Cardiac muscle cell (in vitro differentiated cells and primary cell): Measurements from ENCODE around the gene RLF. TPM values are rescaled to one million over a fixed set of nuclear protein-coding genes. Genes with fewer than 3 reads are reported as not detected.

Source experiments
- DNase-seq, 2 donors: peaks; one replicate each; pipeline versions ENCODE4 v3.0.0 to v3.0.0-alpha.2; 2010 to 2017; ENCODE audit warnings: low read depth in 1 of 2, low spot score in 1 of 2
- H3K27ac ChIP-seq: fragments of 200-600 bp; sonication (generic); 2 replicates; pipeline ENCODE4 v1.5.1; 2016
- H3K27me3 ChIP-seq: fragments of 200-600 bp; sonication (generic); 2 replicates; pipeline ENCODE4 v1.6.0; 2016; ENCODE audit warnings: control low read depth
- H3K36me3 ChIP-seq: fragments of 200-600 bp; sonication (generic); 2 replicates; pipeline ENCODE4 v1.5.1; 2016; ENCODE audit warnings: control low read depth
- H3K4me1 ChIP-seq: fragments of 200-600 bp; sonication (generic); 2 replicates; pipeline ENCODE4 v1.8.1; 2017; ENCODE audit warnings: low read depth, mild to moderate bottlenecking, mixed run types
- H3K4me3 ChIP-seq: fragments of 200-600 bp; sonication (generic); 2 replicates; pipeline ENCODE4 v1.5.1; 2016; ENCODE audit warnings: mild to moderate bottlenecking
- H3K9me3 ChIP-seq: fragments of 200-600 bp; sonication (generic); 2 replicates; pipeline ENCODE4 v1.5.1; 2017; ENCODE audit warnings: low read depth, mild to moderate bottlenecking, control low read depth
- polyA plus RNA-seq: library from polyadenylated mRNA; unstranded; fragments of >200 nt; fragmentation: Nextera tagmentation; extraction: Ambion mirVana; gene quantifications from 2 replicates; pipeline ENCODE4 v1.2.1, GENCODE V29; 2016
- total RNA-seq: library from RNA; depleted of rRNA; stranded (reverse); fragments of >200 nt; gene quantifications from 2 replicates; pipeline ENCODE4 v1.2.3, GENCODE V29; 2016
- TF ChIP-seq, protein P1 (sequence below): IDR thresholded peaks from 2 replicates; pipeline ENCODE4 v1.5.1; 2012; ENCODE audit warnings: low read depth, mild to moderate bottlenecking, low read length

RLF gene
- total and polyA plus RNA-seq, 2 experiments from 2014 or later, result 6.7 to 27.5 TPM

DNA sequence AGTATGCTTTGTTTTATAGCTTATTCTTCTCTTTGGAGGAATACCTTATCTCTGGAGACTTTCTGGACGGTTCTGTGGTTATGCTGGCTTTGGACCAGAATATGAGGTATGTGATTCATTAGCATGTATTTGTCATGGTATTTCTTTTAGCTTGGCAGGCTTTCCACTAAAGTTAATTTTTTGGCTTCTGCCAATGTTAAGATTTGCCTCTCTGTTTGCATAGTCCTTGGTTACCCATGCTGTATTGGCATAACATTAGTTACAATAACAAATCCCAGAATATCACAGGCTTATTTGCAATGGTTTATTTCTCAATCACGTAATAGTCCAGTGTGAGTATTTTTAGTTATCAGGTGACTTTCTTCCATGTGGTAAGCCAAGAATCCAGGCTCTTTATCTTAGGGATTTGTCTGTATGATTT, 106.6 kb downstream of the RLF start:
- Histone ChIP-seq H3K27me3 (no peaks in the 10 kb centered on the region), H3K27ac (no peak overlapping the region), H3K36me3 (peaks cover 61% of the 10 kb centered on the region), H3K9me3 (no peaks in the 10 kb centered on the region), H3K4me3 (no peak overlapping the region), H3K4me1 (no peaks in the 10 kb centered on the region)
- DNase-seq, result peak in 1 of 2 donors; percentile 98
- TF ChIP-seq, protein P1, sequence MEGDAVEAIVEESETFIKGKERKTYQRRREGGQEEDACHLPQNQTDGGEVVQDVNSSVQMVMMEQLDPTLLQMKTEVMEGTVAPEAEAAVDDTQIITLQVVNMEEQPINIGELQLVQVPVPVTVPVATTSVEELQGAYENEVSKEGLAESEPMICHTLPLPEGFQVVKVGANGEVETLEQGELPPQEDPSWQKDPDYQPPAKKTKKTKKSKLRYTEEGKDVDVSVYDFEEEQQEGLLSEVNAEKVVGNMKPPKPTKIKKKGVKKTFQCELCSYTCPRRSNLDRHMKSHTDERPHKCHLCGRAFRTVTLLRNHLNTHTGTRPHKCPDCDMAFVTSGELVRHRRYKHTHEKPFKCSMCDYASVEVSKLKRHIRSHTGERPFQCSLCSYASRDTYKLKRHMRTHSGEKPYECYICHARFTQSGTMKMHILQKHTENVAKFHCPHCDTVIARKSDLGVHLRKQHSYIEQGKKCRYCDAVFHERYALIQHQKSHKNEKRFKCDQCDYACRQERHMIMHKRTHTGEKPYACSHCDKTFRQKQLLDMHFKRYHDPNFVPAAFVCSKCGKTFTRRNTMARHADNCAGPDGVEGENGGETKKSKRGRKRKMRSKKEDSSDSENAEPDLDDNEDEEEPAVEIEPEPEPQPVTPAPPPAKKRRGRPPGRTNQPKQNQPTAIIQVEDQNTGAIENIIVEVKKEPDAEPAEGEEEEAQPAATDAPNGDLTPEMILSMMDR, result no peak

DNA sequence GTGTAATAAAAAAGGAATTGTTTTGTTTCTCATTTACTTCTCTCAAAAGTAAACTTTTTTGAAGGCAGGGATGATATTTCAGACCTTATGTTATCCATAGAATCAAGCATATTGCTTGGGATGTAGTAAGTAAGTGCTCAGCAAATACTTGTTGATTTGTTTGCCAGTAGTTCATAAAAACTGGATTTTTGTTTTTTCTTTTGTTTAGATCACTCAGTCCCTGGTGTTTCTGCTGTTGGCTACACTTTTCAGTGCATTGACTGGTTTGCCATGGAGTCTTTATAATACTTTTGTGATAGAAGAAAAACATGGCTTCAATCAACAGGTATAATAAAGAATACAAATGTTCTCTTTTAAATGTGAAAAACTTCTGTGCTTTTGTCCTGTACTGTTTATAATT, 107.0 kb downstream of the RLF start:
- no peaks in the 10 kb centered on the region for H3K9me3 ChIP-seq
- H3K36me3 ChIP-seq, result peaks cover 60% of the 10 kb centered on the region
- DNase-seq, result no peak
- H3K27ac ChIP-seq, result no peak overlapping the region
- no peak overlapping the region for H3K4me3 ChIP-seq
- H3K4me1 ChIP-seq, result no peaks in the 10 kb centered on the region
- no peaks in the 10 kb centered on the region for H3K27me3 ChIP-seq
- TF ChIP-seq, protein P1, result no peak

DNA sequence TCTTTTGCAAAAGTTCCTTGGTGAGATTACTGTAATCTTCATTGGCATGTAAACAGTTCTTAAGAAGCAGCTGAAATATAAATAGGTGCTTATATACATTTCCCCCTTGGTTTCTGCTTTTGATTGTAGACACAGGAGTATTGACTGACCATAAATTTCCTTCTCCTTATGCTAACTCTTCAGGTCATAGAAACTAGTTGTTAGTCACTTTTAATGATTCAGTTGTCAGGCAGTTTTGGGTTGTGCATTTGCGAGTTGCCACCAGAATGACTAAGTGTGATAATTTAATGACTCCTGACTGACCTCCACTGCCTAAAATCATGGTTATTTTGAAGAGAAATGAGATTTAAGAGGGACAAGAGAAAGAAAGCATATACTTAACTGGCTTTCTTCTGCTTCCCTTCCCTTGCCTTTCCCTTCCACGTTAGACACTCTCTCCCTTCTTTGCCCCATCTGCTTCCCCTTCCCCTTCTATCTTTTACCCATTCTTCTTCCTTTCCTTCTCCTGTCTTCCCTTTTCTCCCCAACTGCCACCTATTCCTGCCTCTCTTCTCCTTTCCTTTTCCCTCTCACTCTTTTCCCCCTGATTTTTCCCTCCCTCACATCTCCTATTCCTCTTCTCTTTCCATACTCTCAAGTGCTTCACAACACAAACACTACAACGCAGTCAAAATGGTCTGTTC, 109.1 kb downstream of the RLF start:
- H3K4me1 ChIP-seq, result no peaks in the 10 kb centered on the region
- H3K36me3 ChIP-seq, result peaks cover 48% of the 10 kb centered on the region
- H3K4me3 ChIP-seq, result no peak overlapping the region
- TF ChIP-seq, protein P1, result no peak
- no peaks in the 10 kb centered on the region for H3K27me3 ChIP-seq
- H3K27ac ChIP-seq, result no peak overlapping the region
- DNase-seq, result peak in 1 of 2 donors; percentile 14
- no peaks in the 10 kb centered on the region for H3K9me3 ChIP-seq

DNA sequence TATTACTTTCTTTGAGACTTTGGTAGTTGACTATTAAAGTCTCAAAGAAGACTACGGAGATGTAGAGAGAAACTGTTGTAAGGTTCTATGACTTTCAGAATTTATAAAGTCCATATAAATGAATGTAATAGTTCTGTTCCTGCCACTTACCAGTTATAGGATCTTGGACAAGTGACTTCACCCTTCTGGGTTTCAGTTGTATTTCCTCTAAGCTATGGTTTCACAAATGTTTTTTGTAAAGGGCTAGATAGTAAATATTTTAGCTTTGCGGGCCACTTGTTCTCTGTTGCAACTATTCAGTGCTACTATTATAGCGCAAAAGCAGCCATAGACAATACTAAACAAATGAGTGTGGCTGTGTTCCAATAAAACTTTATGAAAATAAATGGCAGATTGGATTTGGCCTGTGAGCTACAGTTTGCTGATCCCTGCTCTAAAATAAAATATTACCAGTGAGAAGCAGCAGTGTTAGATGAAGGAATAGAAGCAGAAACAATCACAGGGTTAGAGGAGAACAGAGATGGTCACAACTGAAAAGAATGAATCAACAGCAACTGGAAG, 111.5 kb downstream of the RLF start:
- Histone ChIP-seq H3K9me3 (no peaks in the 10 kb centered on the region), H3K4me3 (no peak overlapping the region), H3K27me3 (no peaks in the 10 kb centered on the region), H3K27ac (no peak overlapping the region), H3K4me1 (no peaks in the 10 kb centered on the region), H3K36me3 (peaks cover 51% of the 10 kb centered on the region)
- TF ChIP-seq, protein P1, result no peak
- DNase-seq, result no peak

DNA sequence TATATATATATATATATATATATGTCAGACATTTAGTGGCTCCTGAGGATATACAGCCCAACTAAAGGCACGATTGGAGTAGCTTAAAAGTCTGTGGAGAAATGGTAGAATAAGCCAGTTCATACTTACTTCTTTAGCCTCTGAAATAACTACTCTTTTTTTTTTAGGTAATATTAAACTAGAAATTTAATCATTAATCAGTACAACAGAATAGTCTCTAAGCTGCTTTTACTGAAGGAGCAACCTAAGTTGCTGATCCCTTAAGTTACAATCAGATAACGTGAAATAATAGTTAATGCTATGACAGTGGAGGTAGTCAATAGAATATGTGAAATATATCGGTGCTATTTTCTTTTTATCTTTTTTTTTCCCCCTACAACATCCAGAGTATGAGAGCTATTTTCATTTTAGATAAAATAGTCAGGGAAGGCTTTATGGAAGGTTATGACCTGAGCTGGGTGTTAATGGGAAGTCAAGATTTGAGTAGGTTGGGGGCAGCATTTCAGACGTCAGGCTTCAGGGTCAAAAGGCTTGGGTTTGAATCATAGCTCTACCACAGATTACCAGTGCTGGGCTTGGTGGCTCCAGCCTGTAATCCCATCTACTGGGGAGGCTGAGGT, 112.5 kb downstream of the RLF start:
- TF ChIP-seq, protein P1, result no peak
- no peak for DNase-seq
- Histone ChIP-seq H3K9me3 (no peaks in the 10 kb centered on the region), H3K36me3 (peaks cover 45% of the 10 kb centered on the region), H3K27me3 (no peaks in the 10 kb centered on the region), H3K4me3 (no peak overlapping the region), H3K4me1 (no peaks in the 10 kb centered on the region), H3K27ac (no peak overlapping the region)
